Nephron (organoid): ENCODE data around the gene LIN54.

Source experiments
- H3K27ac Mint-ChIP-seq, 3 experiments: 2 replicates each; pipeline ENCODE4 v1.8.0; 2020; ENCODE audit warnings: mixed read lengths in 3 of 3, mild to moderate bottlenecking in 2 of 3, moderate library complexity in 1 of 3
- H3K27me3 Mint-ChIP-seq: 2 replicates; pipeline ENCODE4 v1.8.0; 2021; ENCODE audit warnings: low read depth, mild to moderate bottlenecking, moderate library complexity, mixed read lengths
- H3K36me3 Mint-ChIP-seq: 2 replicates; pipeline ENCODE4 v1.8.0; 2020; ENCODE audit warnings: low read depth, mixed read lengths
- H3K4me1 Mint-ChIP-seq: 2 replicates; pipeline ENCODE4 v1.8.0; 2020; ENCODE audit warnings: mixed read lengths
- H3K4me3 Mint-ChIP-seq, 3 experiments: 2 replicates each; pipeline ENCODE4 v1.8.0; 2020; ENCODE audit warnings: mild to moderate bottlenecking in 3 of 3, mixed read lengths in 3 of 3, moderate library complexity in 2 of 3
- H3K9me3 Mint-ChIP-seq: 2 replicates; pipeline ENCODE4 v1.8.0; 2020; ENCODE audit warnings: mixed read lengths
- CTCF ChIP-seq, 3 experiments: fragments of 200-600 bp; sonication (generic); IDR thresholded peaks; one replicate each; pipeline ENCODE4 v1.5.0; 2021; ENCODE audit warnings: antibody characterized with exemption in 3 of 3; ENCODE audit not compliant: unreplicated experiment in 3 of 3

Gene LIN54

GRCh38 chr4:82891707-82892466, 118.7 kb downstream of the LIN54 start:
- H3K36me3 Mint-ChIP-seq: peaks cover 29% of the 10 kb centered on the region
- H3K9me3 Mint-ChIP-seq: no peaks in the 10 kb centered on the region
- H3K4me1 Mint-ChIP-seq: peaks cover 34% of the 10 kb centered on the region
- H3K27ac Mint-ChIP-seq: peak overlapping the region; percentile 96 to 99 (median 97)
- H3K4me3 Mint-ChIP-seq: peak overlapping the region; percentile 95 to 99 (median 95)
- TF ChIP-seq CTCF (IDR thresholded peaks at IDR 0.05; ENCODE audit: unreplicated experiment in 3 of 3): no peak
- no peaks in the 10 kb centered on the region for H3K27me3 Mint-ChIP-seq

GRCh38 chr4:82890901-82891706, 119.5 kb downstream of the LIN54 start, which contains the start of gene SEC31A:
TSS of gene SEC31A (minus strand) at chr4:82891153. CDS start at chr4:82881936, 9,217 bp downstream.
- no peak for TF ChIP-seq CTCF (IDR thresholded peaks at IDR 0.05; ENCODE audit: unreplicated experiment in 3 of 3)
- H3K9me3 Mint-ChIP-seq: no peaks in the 10 kb centered on the region
- H3K27me3 Mint-ChIP-seq: no peaks in the 10 kb centered on the region
- H3K27ac Mint-ChIP-seq: peak within 1 kb of the TSS; percentile 96 to 99 (median 97)
- peaks cover 26% of the 10 kb centered on the region for H3K36me3 Mint-ChIP-seq
- H3K4me1 Mint-ChIP-seq: peaks cover 38% of the 10 kb centered on the region
- H3K4me3 Mint-ChIP-seq: peak within 1 kb of the TSS; percentile 95 to 99 (median 95)

- peak overlapping the region; percentile 96 to 99 (median 97) for H3K27ac Mint-ChIP-seq
- TF ChIP-seq CTCF (IDR thresholded peaks at IDR 0.05; ENCODE audit: unreplicated experiment in 3 of 3): no peak
- peak overlapping the region; percentile 95 to 99 (median 95) for H3K4me3 Mint-ChIP-seq
- H3K27me3 Mint-ChIP-seq: no peaks in the 10 kb centered on the region
- H3K4me1 Mint-ChIP-seq: peaks cover 44% of the 10 kb centered on the region
- no peaks in the 10 kb centered on the region for H3K9me3 Mint-ChIP-seq
- peaks cover 26% of the 10 kb centered on the region for H3K36me3 Mint-ChIP-seq
Observed at GRCh38 chr4:82890528-82890900, 120.1 kb downstream of the LIN54 start.

- Mint-ChIP-seq H3K9me3 (no peaks in the 10 kb centered on the region), H3K4me1 (peaks cover 42% of the 10 kb centered on the region), H3K27me3 (no peaks in the 10 kb centered on the region), H3K36me3 (peaks cover 24% of the 10 kb centered on the region), H3K4me3 (peak overlapping the region; percentile 95 to 99 (median 95)), H3K27ac (peak overlapping the region; percentile 96 to 99 (median 97))
- no peak for TF ChIP-seq CTCF (IDR thresholded peaks at IDR 0.05; ENCODE audit: unreplicated experiment in 3 of 3)
Observed at GRCh38 chr4:82889287-82889686, 121.3 kb downstream of the LIN54 start.

- peak overlapping the region; percentile 75 to 83 (median 76) for H3K27ac Mint-ChIP-seq
- peaks cover 28% of the 10 kb centered on the region for H3K36me3 Mint-ChIP-seq
- H3K27me3 Mint-ChIP-seq: no peaks in the 10 kb centered on the region
- H3K4me3 Mint-ChIP-seq: peak overlapping the region; percentile 10 to 17 (median 12)
- no peak for TF ChIP-seq CTCF (IDR thresholded peaks at IDR 0.05; ENCODE audit: unreplicated experiment in 3 of 3)
- H3K9me3 Mint-ChIP-seq: no peaks in the 10 kb centered on the region
- H3K4me1 Mint-ChIP-seq: peaks cover 26% of the 10 kb centered on the region
Observed at GRCh38 chr4:82886147-82886942, 124.3 kb downstream of the LIN54 start.
